Measurements from ENCODE around the gene TXLNB. TPM values are rescaled to one million over a fixed set of nuclear protein-coding genes. Genes with fewer than 3 reads are reported as not detected.

TXLNB gene
- total and polyA plus RNA-seq, 2 of the 4 experiments (the other 2 are of a cell fraction) = under 0.01 to 0.05 TPM

DNA sequence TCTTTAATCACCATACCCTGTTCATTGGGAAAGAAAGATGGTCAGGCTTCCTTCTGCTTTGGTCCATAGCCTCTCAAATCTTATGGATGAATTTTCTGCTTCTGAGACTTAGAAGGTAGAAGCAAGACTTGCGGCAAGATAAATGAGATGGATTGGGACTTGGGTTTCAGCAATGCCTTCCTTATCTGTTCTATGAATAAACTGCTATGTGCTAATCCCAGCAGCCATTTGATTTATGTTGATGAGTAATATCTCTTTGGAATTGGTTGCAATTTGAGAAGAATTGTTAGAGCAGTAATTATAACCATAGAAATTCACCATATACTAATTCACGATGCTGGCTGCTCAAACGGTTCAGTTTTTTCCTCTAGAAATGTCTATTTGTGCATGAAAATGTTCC lies 48.3 kb downstream of the TXLNB start:
- TF ChIP-seq MAFK (IDR thresholded peaks at IDR 0.05; ENCODE audit: low read depth, low read length) (no peak), MXI1 (IDR thresholded peaks at IDR 0.05; ENCODE audit: borderline replicate concordance, low read depth, low read length) (no peak), CEBPB (IDR thresholded peaks at IDR 0.05; ENCODE audit: low read depth, low read length) (peak; percentile 29; the same call in 1 of the 2 replicates)
- peak; percentile 60 for DNase-seq
- intact Hi-C loops (cut with micrococcal nuclease) = no loop called here

More for the DNA sequence above, 48.3 kb downstream of the TXLNB start:
- Histone ChIP-seq H3K36me3 (ENCODE audit: control insufficient read depth, insufficient read depth, low read length) (no peaks in the 10 kb centered on the region), H2BK20ac (ENCODE audit: low read depth, low read length) (no peak overlapping the region), H2BK15ac (ENCODE audit: low read depth, low read length) (no peak overlapping the region), H3K4me2 (ENCODE audit: low read depth, low read length) (no peak overlapping the region), H2BK5ac (ENCODE audit: low read depth, low read length, poor library complexity, severe bottlenecking) (no peak overlapping the region), H4K91ac (ENCODE audit: insufficient read depth, low read depth, low read length) (no peak overlapping the region), H3K4me3 (ENCODE audit: insufficient read depth, low read depth, low read length) (no peak overlapping the region), H3K4ac (ENCODE audit: low read depth, low read length) (no peak overlapping the region), H4K20me1 (ENCODE audit: insufficient read depth, low read length) (no peaks in the 10 kb centered on the region), H3K18ac (ENCODE audit: low read depth, low read length) (no peak overlapping the region), H3K27me3 (ENCODE audit: control insufficient read depth, insufficient read depth, low read length) (peaks cover 15% of the 10 kb centered on the region), H3K9me1 (ENCODE audit: insufficient read depth, low read length) (peaks cover 7% of the 10 kb centered on the region; the same call in 1 of the 2 replicates), H2BK120ac (ENCODE audit: low read depth, low read length) (no peak overlapping the region), H4K8ac (ENCODE audit: low read depth in 2 of 2, low read length in 2 of 2) (no peak overlapping the region), H3K27ac (ENCODE audit: insufficient read depth, low read length) (no peak overlapping the region), H3K9ac (ENCODE audit: low read depth, low read length) (no peak overlapping the region), H2AFZ (replicated peaks; ENCODE audit: low read length, poor library complexity) (no peak overlapping the region), H3K79me1 (ENCODE audit: low read depth in 1 of 2, low read length in 2 of 2) (no peaks in the 10 kb centered on the region), H4K5ac (ENCODE audit: low read depth, low read length) (no peak overlapping the region), H3K9me3 (ENCODE audit: control insufficient read depth, insufficient read depth, low read length) (no peaks in the 10 kb centered on the region), H3K14ac (replicated peaks; ENCODE audit: low read depth, low read length) (no peak overlapping the region), H3K56ac (ENCODE audit: extremely low read depth, insufficient read depth, low read length) (no peak overlapping the region), H3K23ac (ENCODE audit: low read depth, low read length) (no peak overlapping the region), H2AK9ac (replicated peaks; ENCODE audit: low read depth, low read length, poor library complexity) (no peak overlapping the region), H2AK5ac (ENCODE audit: low read depth, low read length) (no peak overlapping the region), H3K4me1 (ENCODE audit: control insufficient read depth, insufficient read depth, low read length) (peaks cover 3% of the 10 kb centered on the region; the same call in 1 of the 2 replicates)
- dilution Hi-C loops (cut with HindIII; ENCODE audit: low sequenced_read_pairs, unreplicated experiment) = no loop called here
- POLR2A ChIA-PET (ENCODE audit: unreplicated experiment) = no interaction called here
- CTCF ChIA-PET = no interaction called here
- WGBS, 2 experiments (ENCODE audit: extremely low coverage in 2 of 2, insufficient read length in 1 of 2) = no CpG with 5 or more reads among the region's 3 CpGs
- ATAC-seq (ENCODE audit: low read depth) = no peak
- in situ Hi-C loops (cut with MboI; ENCODE audit: low sequenced_read_pairs) = no loop called here
- no TSS peak for BruUV-seq (replicated peaks)
